Mesenchymal stem cell (in vitro differentiated cells and primary cell): ENCODE results near the gene ADAMTS17.

Experiments
- DNase-seq: peaks from one replicate; pipeline ENCODE4 v3.0.0-alpha.2; 2013
- H2AFZ ChIP-seq: one replicate; pipeline ENCODE4 v1.6.1; 2013; ENCODE audit warnings: low read depth, mild to moderate bottlenecking, control low read depth, inconsistent platforms, low read length, moderate library complexity
- H2AK5ac ChIP-seq: 2 replicates; pipeline ENCODE4 v1.6.1; 2013; ENCODE audit warnings: low read length, moderate library complexity, mild to moderate bottlenecking, inconsistent platforms; ENCODE audit not compliant: severe bottlenecking
- H2BK120ac ChIP-seq: one replicate; pipeline ENCODE4 v1.6.1; 2013; ENCODE audit warnings: low read depth, mild to moderate bottlenecking, inconsistent platforms, low read length, moderate library complexity
- H2BK12ac ChIP-seq, 2 experiments: one replicate each; pipeline ENCODE4 v1.6.1; 2013; ENCODE audit warnings: inconsistent platforms in 2 of 2, low read length in 2 of 2, mild to moderate bottlenecking in 2 of 2, moderate library complexity in 2 of 2, control low read depth in 1 of 2
- H2BK15ac ChIP-seq: one replicate; pipeline ENCODE4 v1.6.1; 2013; ENCODE audit warnings: mild to moderate bottlenecking, low read depth, inconsistent platforms; ENCODE audit not compliant: poor library complexity, severe bottlenecking
- H2BK5ac ChIP-seq: 2 replicates; pipeline ENCODE4 v1.6.1; 2013; ENCODE audit warnings: low read depth, mild to moderate bottlenecking, low read length, control low read depth, inconsistent platforms; ENCODE audit not compliant: poor library complexity, severe bottlenecking
- H3K14ac ChIP-seq, 2 experiments: one replicate each; pipeline ENCODE4 v1.6.1; 2013; ENCODE audit warnings: inconsistent platforms in 2 of 2, low read length in 2 of 2, control low read depth in 1 of 2, mild to moderate bottlenecking in 1 of 2, moderate library complexity in 1 of 2
- H3K18ac ChIP-seq, 2 experiments: one replicate each; pipeline ENCODE4 v1.6.1; 2013; ENCODE audit warnings: inconsistent platforms in 2 of 2, low read length in 2 of 2, control low read depth in 1 of 2, low read depth in 1 of 2, mild to moderate bottlenecking in 1 of 2
- H3K23ac ChIP-seq, 2 experiments: one replicate each; pipeline ENCODE4 v1.6.1; 2013; ENCODE audit warnings: inconsistent platforms in 2 of 2, low read length in 2 of 2, mild to moderate bottlenecking in 2 of 2, moderate library complexity in 2 of 2, control low read depth in 1 of 2
- H3K27ac ChIP-seq: 2 replicates; pipeline ENCODE4 v1.5.1; 2013; ENCODE audit warnings: mild to moderate bottlenecking, moderate library complexity, low read length, control low read depth, inconsistent platforms; ENCODE audit not compliant: poor library complexity, severe bottlenecking
- H3K27me3 ChIP-seq, 2 experiments: 2 replicates each; pipeline versions ENCODE4 v1.6.1 to v1.7.0; 2013; ENCODE audit warnings: low read length in 2 of 2, mild to moderate bottlenecking in 2 of 2, moderate library complexity in 2 of 2, control low read depth in 1 of 2, inconsistent platforms in 1 of 2; ENCODE audit not compliant: control insufficient read depth in 1 of 2, insufficient read depth in 1 of 2
- H3K36me3 ChIP-seq, 2 experiments: 2 replicates each; pipeline versions ENCODE4 v1.6.1 to v1.7.0; 2013; ENCODE audit warnings: low read length in 2 of 2, control low read depth in 1 of 2, inconsistent platforms in 1 of 2, low read depth in 1 of 2, mild to moderate bottlenecking in 1 of 2; ENCODE audit not compliant: insufficient read depth in 2 of 2, control insufficient read depth in 1 of 2
- H3K4ac ChIP-seq, 2 experiments: one replicate each; pipeline ENCODE4 v1.6.1; 2013; ENCODE audit warnings: inconsistent platforms in 2 of 2, low read length in 2 of 2, mild to moderate bottlenecking in 2 of 2, moderate library complexity in 2 of 2, control low read depth in 1 of 2, low read depth in 1 of 2
- H3K4me1 ChIP-seq: 2 replicates; pipeline ENCODE4 v1.6.1; 2013; ENCODE audit warnings: low read depth, low read length, control low read depth; ENCODE audit not compliant: control insufficient read depth, insufficient read depth
- H3K4me2 ChIP-seq: 2 replicates; pipeline ENCODE4 v1.6.1; 2013; ENCODE audit warnings: low read length, mild to moderate bottlenecking, inconsistent platforms; ENCODE audit not compliant: poor library complexity, severe bottlenecking
- H3K4me3 ChIP-seq, 2 experiments: 2 replicates each; pipeline versions ENCODE4 v1.5.1 to v1.7.0; 2013; ENCODE audit warnings: low read length in 2 of 2, mild to moderate bottlenecking in 2 of 2, control low read depth in 1 of 2, low read depth in 1 of 2; ENCODE audit not compliant: insufficient read depth in 1 of 2
- H3K79me1 ChIP-seq: replicated peaks from 2 replicates; pipeline ENCODE4 v1.6.1; 2013; ENCODE audit warnings: mild to moderate bottlenecking, control low read depth, low read length, inconsistent platforms; ENCODE audit not compliant: poor library complexity, severe bottlenecking
- H3K9ac ChIP-seq: 2 replicates; pipeline ENCODE4 v1.7.0; 2013; ENCODE audit warnings: mild to moderate bottlenecking, low read length, moderate library complexity
- H3K9me3 ChIP-seq: 2 replicates; pipeline ENCODE4 v1.7.0; 2013; ENCODE audit warnings: mild to moderate bottlenecking, low read length; ENCODE audit not compliant: control insufficient read depth
- H4K8ac ChIP-seq: one replicate; pipeline ENCODE4 v1.6.1; 2013; ENCODE audit warnings: inconsistent platforms, mild to moderate bottlenecking, low read length, moderate library complexity
- H4K91ac ChIP-seq: one replicate; pipeline ENCODE4 v1.6.1; 2013; ENCODE audit warnings: mild to moderate bottlenecking, low read length, inconsistent platforms
- WGBS: methylation state at CpG from one replicate; pipeline ENCODE4 v1.1.7; 2013; ENCODE audit warnings: mixed read lengths; 5-methylcytosine and 5-hydroxymethylcytosine counted together

ADAMTS17 gene

GRCh38 chr15:100307241-100308212 is 34.2 kb downstream of the ADAMTS17 start:
- Histone ChIP-seq H3K4me2 (no peak overlapping the region), H4K8ac (no peak overlapping the region), H3K9ac (peak overlapping the region; percentile 39), H3K9me3 (peaks cover 6% of the 10 kb centered on the region), H3K18ac (no peak overlapping the region), H2BK15ac (no peak overlapping the region), H2BK120ac (no peak overlapping the region), H3K14ac (no peak overlapping the region), H2AK5ac (no peak overlapping the region), H2BK12ac (no peak overlapping the region), H3K27me3 (peaks cover 0 to 49% of the 10 kb centered on the region in 2 experiments), H2BK5ac (no peak overlapping the region), H2AFZ (no peak overlapping the region), H3K23ac (no peak overlapping the region), H4K91ac (no peak overlapping the region), H3K79me1 (no peaks in the 10 kb centered on the region), H3K4ac (no peak overlapping the region), H3K4me3 (no peak overlapping the region), H3K4me1 (no peaks in the 10 kb centered on the region), H3K36me3 (no peaks in the 10 kb centered on the region), H3K27ac (no peak overlapping the region)
- no peak for DNase-seq
- WGBS: 69% methylated on average over 16 of the region's 16 CpGs

DNA sequence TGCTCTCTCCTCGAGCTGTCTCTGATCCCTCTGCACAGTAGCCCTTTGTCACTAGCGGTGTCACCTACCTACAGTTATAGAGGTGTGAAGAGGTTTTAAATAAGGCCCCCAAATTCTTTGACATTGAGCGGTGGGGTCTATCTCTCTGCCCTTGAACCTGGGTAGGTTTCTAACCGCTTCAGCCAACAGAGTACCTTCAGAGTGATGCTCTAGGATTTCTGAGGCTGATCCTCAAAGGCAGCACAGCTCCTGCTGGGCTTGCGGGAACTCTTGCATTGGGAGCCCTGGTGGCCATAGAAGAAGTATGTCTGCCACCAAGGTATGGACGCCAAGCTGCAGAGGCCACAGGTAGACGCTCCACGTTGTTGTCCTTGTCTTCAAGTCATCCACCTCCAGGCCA is 35.7 kb downstream of the ADAMTS17 start:
- DNase-seq: no peak
- H2BK5ac ChIP-seq: no peak overlapping the region
- H3K9ac ChIP-seq: no peak overlapping the region
- 85% methylated on average over 8 of the region's 8 CpGs for WGBS
- H3K18ac ChIP-seq: no peak overlapping the region
- peaks cover 0 to 37% of the 10 kb centered on the region in 2 experiments for H3K27me3 ChIP-seq
- H2BK120ac ChIP-seq: no peak overlapping the region
- no peak overlapping the region for H3K14ac ChIP-seq
- no peak overlapping the region for H3K27ac ChIP-seq
- no peak overlapping the region for H3K23ac ChIP-seq
- no peaks in the 10 kb centered on the region for H3K9me3 ChIP-seq
- H3K4ac ChIP-seq: no peak overlapping the region
- no peak overlapping the region for H2AFZ ChIP-seq
- H2BK12ac ChIP-seq: no peak overlapping the region
- no peak overlapping the region for H2BK15ac ChIP-seq
- no peak overlapping the region for H3K4me3 ChIP-seq
- H3K4me2 ChIP-seq: no peak overlapping the region
- H4K8ac ChIP-seq: no peak overlapping the region
- no peak overlapping the region for H4K91ac ChIP-seq
- H3K79me1 ChIP-seq: no peaks in the 10 kb centered on the region
- no peaks in the 10 kb centered on the region for H3K4me1 ChIP-seq
- no peak overlapping the region for H2AK5ac ChIP-seq
- H3K36me3 ChIP-seq: no peaks in the 10 kb centered on the region

DNA sequence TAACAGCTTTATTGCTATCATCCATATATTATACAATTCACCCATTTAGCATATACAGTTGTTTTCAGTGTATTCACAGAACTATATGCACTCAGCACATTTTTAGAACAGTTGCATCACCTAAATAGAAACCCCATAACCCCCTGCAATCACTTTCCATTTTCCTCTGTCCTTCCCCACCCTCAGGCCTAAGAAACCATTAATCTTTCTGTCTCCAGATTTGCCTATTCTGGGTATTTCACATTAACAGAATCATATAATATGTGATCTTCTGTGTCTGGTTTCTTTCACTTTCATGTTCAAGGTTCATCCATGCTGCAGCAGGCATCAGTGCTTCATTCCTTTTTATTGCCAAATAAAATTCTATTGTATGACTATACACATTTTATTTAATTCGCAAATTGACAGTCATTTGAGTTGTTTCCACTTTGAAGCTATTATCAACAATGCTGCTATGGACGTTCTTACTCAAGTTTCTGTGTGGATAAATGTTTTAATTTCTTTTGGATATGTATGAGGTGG is 39.8 kb downstream of the ADAMTS17 start:
- Histone ChIP-seq H3K79me1 (no peaks in the 10 kb centered on the region), H3K23ac (no peak overlapping the region), H3K36me3 (no peaks in the 10 kb centered on the region), H2AFZ (no peak overlapping the region), H4K91ac (no peak overlapping the region), H3K14ac (no peak overlapping the region), H3K4me1 (no peaks in the 10 kb centered on the region), H3K4ac (no peak overlapping the region), H3K9ac (no peak overlapping the region), H3K9me3 (peaks cover 15% of the 10 kb centered on the region), H2BK12ac (no peak overlapping the region), H2BK120ac (no peak overlapping the region), H3K18ac (no peak overlapping the region), H3K27me3 (peaks cover 0 to 4% of the 10 kb centered on the region in 2 experiments), H2AK5ac (no peak overlapping the region), H3K27ac (no peak overlapping the region), H3K4me3 (no peak overlapping the region), H4K8ac (no peak overlapping the region), H2BK5ac (no peak overlapping the region), H2BK15ac (no peak overlapping the region), H3K4me2 (no peak overlapping the region)
- WGBS: no CpG with 5 or more reads among the region's 2 CpGs
- DNase-seq: no peak

GRCh38 chr15:100298257-100298656 is 43.5 kb downstream of the ADAMTS17 start:
- no peaks in the 10 kb centered on the region for H3K36me3 ChIP-seq
- H3K9me3 ChIP-seq: peaks cover 23% of the 10 kb centered on the region
- WGBS: 74% methylated on average over 7 of the region's 7 CpGs
- no peak overlapping the region for H3K18ac ChIP-seq
- H4K8ac ChIP-seq: no peak overlapping the region
- no peak overlapping the region for H2AFZ ChIP-seq
- no peak overlapping the region for H3K4me3 ChIP-seq
- H3K79me1 ChIP-seq: no peaks in the 10 kb centered on the region
- no peak overlapping the region for H2BK12ac ChIP-seq
- no peak overlapping the region for H2BK15ac ChIP-seq
- no peak overlapping the region for H4K91ac ChIP-seq
- no peak overlapping the region for H2BK5ac ChIP-seq
- no peak for DNase-seq
- H2BK120ac ChIP-seq: no peak overlapping the region
- H3K4ac ChIP-seq: no peak overlapping the region
- no peak overlapping the region for H3K9ac ChIP-seq
- H3K4me2 ChIP-seq: no peak overlapping the region
- H3K23ac ChIP-seq: no peak overlapping the region
- H3K27ac ChIP-seq: no peak overlapping the region
- no peak overlapping the region for H2AK5ac ChIP-seq
- no peaks in the 10 kb centered on the region for H3K4me1 ChIP-seq
- H3K14ac ChIP-seq: no peak overlapping the region
- H3K27me3 ChIP-seq: no peaks in the 10 kb centered on the region
